B cell (primary cell): Measurements from ENCODE around the gene KLHL6. TPM values are rescaled to one million over a fixed set of nuclear protein-coding genes. Genes with fewer than 3 reads are reported as not detected.
A peak's percentile ranks its signal among the peaks of the same experiment; 100 is the strongest.

Source experiments
- ATAC-seq: fragments of 200-7000 bp; cut with Tn5 transposase; one replicate; pipeline ENCODE4 v1.10.0; 2021; ENCODE audit warnings: low read depth, mild to moderate bottlenecking, moderate number of reproducible peaks, moderate library complexity
- CTCF ChIA-PET: fragments of 350-600 bp; sonication (Branson Sonifier 250); formaldehyde crosslinking; loops from one replicate; lab custom pipeline; 2021; ENCODE audit warnings: antibody characterized with exemption, inconsistent platforms; lab: Charles Lee
- POLR2A ChIA-PET: fragments of 350-600 bp; sonication (Branson Sonifier 250); formaldehyde crosslinking; loops from one replicate; lab custom pipeline; 2021; ENCODE audit warnings: antibody characterized with exemption; lab: Charles Lee
- DNase-seq: peaks from one replicate; pipeline ENCODE4 v3.0.0; 2013
- H2AFZ ChIP-seq: 2 replicates; pipeline ENCODE4 v1.6.1; 2012; ENCODE audit warnings: mild to moderate bottlenecking, low read depth, low read length; ENCODE audit not compliant: insufficient read depth, poor library complexity, severe bottlenecking
- H3K27ac ChIP-seq, 2 donors: 1 replicate in 1 of 2; 2 replicates in 1 of 2; pipeline ENCODE4 v1.5.1; 2012 to 2013; ENCODE audit warnings: low read length in 2 of 2, mild to moderate bottlenecking in 2 of 2, moderate library complexity in 1 of 2
- H3K27me3 ChIP-seq, 4 experiments: fragments of 200-600 bp in 1 of 4; sonication (generic) in 1 of 4; replicated peaks in 1 of 4; 1 replicate in 2 of 4; 2 replicates in 2 of 4; pipeline versions ENCODE4 v1.6.1 to v1.7.0; 2013 to 2016; ENCODE audit warnings: low read length in 3 of 4, mild to moderate bottlenecking in 2 of 4, mixed read lengths in 1 of 4, moderate library complexity in 1 of 4; ENCODE audit not compliant: insufficient read depth in 4 of 4, control insufficient read depth in 3 of 4; ENCODE audit errors: control extremely low read depth in 1 of 4
- H3K36me3 ChIP-seq, 2 experiments: replicated peaks in 1 of 2; 1 replicate in 1 of 2; 2 replicates in 1 of 2; pipeline versions ENCODE4 v1.6.1 to v1.7.1; 2013; ENCODE audit warnings: low read length in 1 of 2; ENCODE audit not compliant: insufficient read depth in 2 of 2, control insufficient read depth in 1 of 2; ENCODE audit errors: control extremely low read depth in 1 of 2, extremely low read depth in 1 of 2
- H3K4me1 ChIP-seq, 2 donors: fragments of 200-600 bp in 1 of 2; sonication (generic) in 1 of 2; 1 replicate in 1 of 2; 2 replicates in 1 of 2; pipeline versions ENCODE4 v1.5.1 to v1.6.1; 2013 to 2017; ENCODE audit warnings: low read length in 2 of 2; ENCODE audit not compliant: control insufficient read depth in 2 of 2, insufficient read depth in 2 of 2
- H3K4me2 ChIP-seq: replicated peaks from 2 replicates; pipeline ENCODE3; 2012; ENCODE audit warnings: mild to moderate bottlenecking, low read depth, low read length; ENCODE audit not compliant: poor library complexity, severe bottlenecking
- H3K4me3 ChIP-seq, 5 experiments: fragments of 200-600 bp in 1 of 5; sonication (generic) in 1 of 5; 1 replicate in 3 of 5; 2 replicates in 2 of 5; pipeline versions ENCODE4 v1.5.1 to v1.7.0; 2011 to 2016; ENCODE audit warnings: low read length in 4 of 5, mild to moderate bottlenecking in 4 of 5, low read depth in 2 of 5, control low read depth in 1 of 5, moderate library complexity in 1 of 5; ENCODE audit not compliant: insufficient read depth in 1 of 5; ENCODE audit errors: control extremely low read depth in 1 of 5, extremely low read depth in 1 of 5
- H3K79me2 ChIP-seq: fragments of 200-600 bp; sonication (generic); one replicate; pipeline ENCODE4 v1.6.0; 2016; ENCODE audit warnings: low read length; ENCODE audit not compliant: control insufficient read depth, insufficient read depth
- H3K9ac ChIP-seq: fragments of 200-600 bp; sonication (generic); 2 replicates; pipeline ENCODE4 v1.6.1; 2017; ENCODE audit warnings: mild to moderate bottlenecking, low read length, moderate library complexity
- H3K9me3 ChIP-seq, 3 donors: one replicate each; pipeline versions ENCODE4 v1.6.1 to v1.7.1; 2013; ENCODE audit warnings: low read length in 2 of 3; ENCODE audit not compliant: control insufficient read depth in 2 of 3, insufficient read depth in 1 of 3; ENCODE audit errors: control extremely low read depth in 1 of 3
- H4K20me1 ChIP-seq: 2 replicates; pipeline ENCODE4 v1.6.0; 2012; ENCODE audit warnings: mild to moderate bottlenecking, low read length; ENCODE audit not compliant: insufficient read depth, control insufficient read depth, poor library complexity, severe bottlenecking
- H3K27ac Mint-ChIP-seq: one replicate; pipeline ENCODE4 v1.8.0; 2021; ENCODE audit warnings: mixed read lengths
- H3K27me3 Mint-ChIP-seq: one replicate; pipeline ENCODE4 v1.8.0; 2021; ENCODE audit warnings: mixed read lengths
- H3K4me1 Mint-ChIP-seq: one replicate; pipeline ENCODE4 v1.8.0; 2021; ENCODE audit warnings: mixed read lengths
- H3K4me3 Mint-ChIP-seq: one replicate; pipeline ENCODE4 v1.8.0; 2021; ENCODE audit warnings: mixed read lengths
- H3K9me3 Mint-ChIP-seq: one replicate; pipeline ENCODE4 v1.8.0; 2022; ENCODE audit warnings: mixed read lengths; ENCODE audit not compliant: insufficient read depth
- CTCF ChIP-seq: fragments of 200-600 bp; IDR thresholded peaks from one replicate; pipeline ENCODE4 v1.8.0; 2022; ENCODE audit warnings: antibody characterized with exemption, mild to moderate bottlenecking
- EZH2 ChIP-seq: IDR thresholded peaks from 2 replicates; pipeline ENCODE4 v1.6.1; 2012; ENCODE audit warnings: borderline replicate concordance, low read depth, mild to moderate bottlenecking, moderate library complexity, low read length; ENCODE audit not compliant: insufficient read depth, poor library complexity, severe bottlenecking
- WGBS: methylation state at CpG from one replicate; pipeline ENCODE4 v1.1.5; 2013; ENCODE audit warnings: missing lambda C conversion rate; ENCODE audit not compliant: insufficient coverage; 5-methylcytosine and 5-hydroxymethylcytosine counted together
- intact Hi-C: fragments of 100-400 bp; cut with micrococcal nuclease; formaldehyde crosslinking; loops from one replicate; pipeline ENCODE4 v1.10.0; 2022
- polyA plus RNA-seq: library from polyadenylated mRNA; depleted of rRNA; stranded (reverse); fragments of >200 nt; gene quantifications from 2 replicates; pipeline ENCODE4 v1.2.3, GENCODE V29; 2012
- total RNA-seq, 2 donors: library from RNA; stranded (reverse); fragments of 120-200 nt in 1 of 2; gene quantifications; 1 replicate in 1 of 2; 2 replicates in 1 of 2; pipeline versions ENCODE4 v1.2.3 to v1.2.4, GENCODE V29; 2013 to 2022

The KLHL6 gene
- total and polyA plus RNA-seq, 2 donors (not counting 1 experiment from before 2014, with no cell fraction given): 29.6 to 69.7 TPM

DNA sequence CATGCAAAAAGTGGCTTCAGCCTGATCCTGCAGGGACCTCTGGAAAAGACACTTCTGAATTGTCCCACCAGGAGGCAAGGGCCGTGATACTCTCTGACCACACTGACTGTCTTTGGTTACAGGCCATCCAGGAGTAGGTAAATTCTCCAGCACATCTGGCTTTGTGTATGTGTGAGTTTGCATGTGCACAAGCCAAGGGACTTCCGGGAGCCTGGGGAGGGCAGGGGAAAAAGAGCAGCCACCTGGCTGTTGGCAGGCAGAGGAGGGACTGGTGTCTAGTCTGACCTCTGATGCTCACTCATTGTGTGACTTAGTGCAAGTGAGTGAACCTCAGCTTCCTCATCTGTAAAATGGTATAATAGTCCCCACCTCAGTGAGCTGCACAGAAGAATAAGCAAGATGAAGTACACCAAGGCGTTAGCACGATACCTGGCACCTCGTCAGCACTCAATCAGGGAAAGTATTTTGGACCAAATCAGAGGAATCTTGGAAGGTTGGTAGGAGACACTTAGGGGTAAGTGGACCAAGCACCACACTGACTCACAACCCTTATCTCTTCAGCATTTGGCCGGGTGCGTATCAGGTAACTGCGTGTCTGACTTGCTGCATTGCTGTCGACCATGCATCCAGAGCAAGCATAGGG lies 19.1 kb downstream of the KLHL6 start:
- no peaks in the 10 kb centered on the region for H3K27me3 ChIP-seq
- TF ChIP-seq EZH2: no peak
- no peak for TF ChIP-seq CTCF
- peak overlapping the region; percentile 10 for H3K9ac ChIP-seq
- H4K20me1 ChIP-seq: peaks cover 72% of the 10 kb centered on the region
- 82% methylated on average over 5 of the region's 9 CpGs for WGBS
- Mint-ChIP-seq H3K27me3 (no peaks in the 10 kb centered on the region), H3K9me3 (no peaks in the 10 kb centered on the region), H3K4me3 (peak overlapping the region; percentile 77), H3K4me1 (peaks cover 88% of the 10 kb centered on the region), H3K27ac (peak overlapping the region; percentile 94)
- peak overlapping the region; percentile 53 for H3K4me2 ChIP-seq
- peaks cover 71 to 87% of the 10 kb centered on the region in 2 donors for H3K4me1 ChIP-seq
- ChIA-PET CTCF (interaction anchor here (0.7 to 2.0 kb wide), 3 partner anchors 8 to 23 kb away, joined by 3 to 11 read pairs (median 4); no protein-coding TSS in a partner anchor), POLR2A (interaction anchor here (0.7 to 3.6 kb wide), 3 partner anchors 9 to 38 kb away, joined by 3 to 9 read pairs (median 8); no protein-coding TSS in a partner anchor)
- peak; percentile 71 for DNase-seq
- H3K4me3 ChIP-seq: peak overlapping the region in 1 of 5 experiments; percentile 9
- peaks cover 2 to 10% of the 10 kb centered on the region in 2 experiments for H3K36me3 ChIP-seq
- H3K27ac ChIP-seq: peak overlapping the region in 1 of 2 donors; percentile 56
- no peaks in the 10 kb centered on the region for H3K9me3 ChIP-seq
- H3K79me2 ChIP-seq: peaks cover 93% of the 10 kb centered on the region
- no peak overlapping the region for H2AFZ ChIP-seq
- intact Hi-C loops: loop anchor here (1.0 kb wide), 1 partner anchor 16 kb away; no protein-coding TSS in a partner anchor
- ATAC-seq: peak; percentile 68

DNA sequence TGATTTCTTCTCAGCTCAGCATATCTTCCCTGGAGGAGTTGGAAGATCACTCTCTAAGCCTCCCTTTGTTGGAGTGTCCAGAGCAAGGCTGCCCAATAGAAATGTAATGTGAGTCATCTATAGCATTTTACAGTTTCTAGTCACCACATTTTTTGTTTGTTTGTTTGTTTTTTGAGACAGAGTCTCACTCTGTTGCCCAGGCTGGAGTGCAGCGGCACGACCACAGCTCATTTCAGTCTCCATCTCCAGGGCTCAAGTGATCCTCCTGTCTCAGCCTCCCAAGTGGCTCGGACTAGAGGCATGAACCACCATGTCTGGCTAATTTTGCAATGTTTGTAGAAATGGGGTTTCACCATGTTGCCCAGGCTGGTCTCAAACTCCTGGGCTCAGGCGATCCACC lies 21.3 kb downstream of the KLHL6 start:
- Histone ChIP-seq H3K4me2 (no peak overlapping the region), H3K27me3 (no peaks in the 10 kb centered on the region), H3K4me3 (no peak overlapping the region), H3K9me3 (no peaks in the 10 kb centered on the region), H3K27ac (peak overlapping the region in 1 of 2 donors; percentile 34), H3K4me1 (peaks cover 52 to 74% of the 10 kb centered on the region in 2 donors), H3K79me2 (peaks cover 96% of the 10 kb centered on the region), H2AFZ (no peak overlapping the region), H3K36me3 (peaks cover 2 to 10% of the 10 kb centered on the region in 2 experiments), H4K20me1 (peaks cover 61% of the 10 kb centered on the region), H3K9ac (no peak overlapping the region)
- peak overlapping the region; percentile 74 for H3K27ac Mint-ChIP-seq
- H3K4me3 Mint-ChIP-seq: peak overlapping the region; percentile 53
- H3K9me3 Mint-ChIP-seq: no peaks in the 10 kb centered on the region
- intact Hi-C loops: no loop called here
- DNase-seq (no peak), ATAC-seq (no peak)
- no CpG with 5 or more reads among the region's 4 CpGs for WGBS
- TF ChIP-seq EZH2: no peak
- TF ChIP-seq CTCF: no peak
- no peaks in the 10 kb centered on the region for H3K27me3 Mint-ChIP-seq
- H3K4me1 Mint-ChIP-seq: peaks cover 84% of the 10 kb centered on the region
- CTCF ChIA-PET: interaction anchor here (1.0 kb wide), 1 partner anchor 51 kb away, joined by 3 read pairs; no protein-coding TSS in a partner anchor
- POLR2A ChIA-PET: no interaction called here
